ENCODE data around the gene MSANTD3. TPM values are rescaled to one million over a fixed set of nuclear protein-coding genes. Genes with fewer than 3 reads are reported as not detected.

Gene MSANTD3
- total and polyA plus RNA-seq, 9 of the 15 experiments (the other 6 are each of a cell fraction or from before 2014, with no cell fraction given) = 9.4 to 28.7 (median 22.3) TPM

DNA sequence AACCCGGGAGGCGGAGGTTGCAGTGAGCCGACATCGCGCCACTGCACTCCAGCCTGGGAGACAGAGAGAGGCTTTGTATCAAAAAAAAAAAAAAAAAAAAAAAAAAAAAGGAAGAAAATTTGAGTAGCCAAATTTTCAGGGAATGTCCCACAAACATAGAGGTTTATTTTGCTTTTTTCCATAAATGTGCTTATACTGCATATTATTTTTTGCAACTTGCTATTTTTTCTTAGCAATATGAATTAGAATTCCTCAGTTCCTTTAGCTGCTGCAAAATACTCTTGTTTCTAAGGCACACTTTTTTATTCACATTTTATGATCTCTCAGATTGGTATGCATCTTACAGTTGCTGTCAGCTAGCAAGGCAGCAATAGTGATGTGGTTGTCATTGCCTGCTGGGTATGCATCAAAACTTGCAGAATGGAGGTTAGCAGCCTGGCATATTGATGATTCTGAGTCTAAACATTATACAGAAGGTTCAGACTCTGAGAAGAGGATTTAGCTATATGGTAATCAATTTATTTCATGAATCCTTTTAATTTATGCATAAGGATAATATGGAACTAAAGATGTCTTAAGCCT, 13.0 kb upstream of the MSANTD3 start:
- Histone ChIP-seq H3K9me1 (ENCODE audit: control insufficient read depth, insufficient read depth, low read length) (no peaks in the 10 kb centered on the region), H3K79me2 (ENCODE audit: control insufficient read depth, insufficient read depth, low read length) (no peaks in the 10 kb centered on the region), H3K36me3 (ENCODE audit: control insufficient read depth, insufficient read depth, low read length) (no peaks in the 10 kb centered on the region), H3K4me1 (replicated peaks in 1 of 2; ENCODE audit: control insufficient read depth in 2 of 2, insufficient read depth in 2 of 2, low read length in 2 of 2) (peaks cover 5 to 13% of the 10 kb centered on the region in 2 experiments; a peak in 3 of 5 replicates), H3K4me2 (ENCODE audit: insufficient read depth, low read length) (no peak overlapping the region), H4K20me1 (replicated peaks; ENCODE audit: control insufficient read depth, insufficient read depth, low read length) (no peaks in the 10 kb centered on the region), H3K27me3 (ENCODE audit: control insufficient read depth in 2 of 2, insufficient read depth in 2 of 2, low read length in 2 of 2) (no peaks in the 10 kb centered on the region), H2AFZ (ENCODE audit: low read depth, low read length) (no peak overlapping the region), H3K4me3 (no peak overlapping the region), H3K9ac (ENCODE audit: insufficient read depth in 1 of 2, low read depth in 2 of 2, low read length in 2 of 2) (no peak overlapping the region), H3K27ac (ENCODE audit: extremely low read depth, low read depth, low read length) (no peak overlapping the region), H3K9me3 (replicated peaks; ENCODE audit: control insufficient read depth, insufficient read depth, low read depth, low read length) (peaks cover 7% of the 10 kb centered on the region)
- ATAC-seq = no peak
- no peak for DNase-seq (ENCODE audit: extremely low read depth in 1 of 4, low spot score in 3 of 4)
- in situ Hi-C loops (cut with MboI) = no loop called here
- no peak for FAIRE-seq
- POLR2A ChIA-PET = interaction anchor here (1.2 to 1.7 kb wide), 3 partner anchors 8 to 13 kb away, joined by 3 to 6 read pairs (median 6); partner anchors contain the start of gene MSANTD3
- CTCF ChIA-PET (ENCODE audit: low intra/inter-chr PET ratio) = interaction anchor here (0.6 kb wide), 1 partner anchor 108 kb away, joined by 3 read pairs; no protein-coding TSS in a partner anchor
- BruUV-seq (replicated peaks) = no TSS peak
- intact Hi-C loops (cut with micrococcal nuclease) = no loop called here
- 40% methylated on average over 1 of the region's 5 CpGs for WGBS (ENCODE audit: insufficient coverage, low coverage, missing lambda C conversion rate)
- TF ChIP-seq ZNF766 (CRISPR knock-in tag; conservative IDR thresholded peaks at IDR 0.05) (0 out of 2 replicates have a peak, but pooled peaks have one; percentile 31), KAT8 (IDR thresholded peaks at IDR 0.05; ENCODE audit: low read depth) (no peak), ZBTB1 (CRISPR knock-in tag; IDR thresholded peaks at IDR 0.05; ENCODE audit: borderline replicate concordance, low read depth) (no peak), NUFIP1 (IDR thresholded peaks at IDR 0.05; ENCODE audit: partially characterized antibody) (no peak), ZNF197 (CRISPR knock-in tag; IDR thresholded peaks at IDR 0.05; ENCODE audit: low read depth) (no peak), ELF2 (CRISPR knock-in tag; IDR thresholded peaks at IDR 0.05) (no peak), C11orf30 (IDR thresholded peaks at IDR 0.05; ENCODE audit: low read depth) (peak; percentile 66), MAFK (IDR thresholded peaks at IDR 0.05; ENCODE audit: low read length) (peak; percentile 43; the same call in 1 of the 2 replicates), XRCC3 (IDR thresholded peaks at IDR 0.05) (no peak), MBD2 (IDR thresholded peaks at IDR 0.05; ENCODE audit: borderline replicate concordance, low read depth) (no peak), PHF8 (IDR thresholded peaks at IDR 0.05; ENCODE audit: borderline replicate concordance, low read length) (no peak)
- TF ChIP-seq, protein P1, sequence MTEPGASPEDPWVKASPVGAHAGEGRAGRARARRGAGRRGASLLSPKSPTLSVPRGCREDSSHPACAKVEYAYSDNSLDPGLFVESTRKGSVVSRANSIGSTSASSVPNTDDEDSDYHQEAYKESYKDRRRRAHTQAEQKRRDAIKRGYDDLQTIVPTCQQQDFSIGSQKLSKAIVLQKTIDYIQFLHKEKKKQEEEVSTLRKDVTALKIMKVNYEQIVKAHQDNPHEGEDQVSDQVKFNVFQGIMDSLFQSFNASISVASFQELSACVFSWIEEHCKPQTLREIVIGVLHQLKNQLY (CRISPR knock-in tag; conservative IDR thresholded peaks at IDR 0.05) = no peak
- TF ChIP-seq, protein P2, sequence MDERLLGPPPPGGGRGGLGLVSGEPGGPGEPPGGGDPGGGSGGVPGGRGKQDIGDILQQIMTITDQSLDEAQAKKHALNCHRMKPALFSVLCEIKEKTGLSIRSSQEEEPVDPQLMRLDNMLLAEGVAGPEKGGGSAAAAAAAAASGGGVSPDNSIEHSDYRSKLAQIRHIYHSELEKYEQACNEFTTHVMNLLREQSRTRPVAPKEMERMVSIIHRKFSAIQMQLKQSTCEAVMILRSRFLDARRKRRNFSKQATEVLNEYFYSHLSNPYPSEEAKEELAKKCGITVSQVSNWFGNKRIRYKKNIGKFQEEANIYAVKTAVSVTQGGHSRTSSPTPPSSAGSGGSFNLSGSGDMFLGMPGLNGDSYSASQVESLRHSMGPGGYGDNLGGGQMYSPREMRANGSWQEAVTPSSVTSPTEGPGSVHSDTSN (CRISPR knock-in tag; IDR thresholded peaks at IDR 0.05; ENCODE audit: low read depth) = no peak
- TF ChIP-seq, protein P2 (tag; conservative IDR thresholded peaks at IDR 0.05; ENCODE audit: low read depth) = no peak
- TF ChIP-seq, protein P3, sequence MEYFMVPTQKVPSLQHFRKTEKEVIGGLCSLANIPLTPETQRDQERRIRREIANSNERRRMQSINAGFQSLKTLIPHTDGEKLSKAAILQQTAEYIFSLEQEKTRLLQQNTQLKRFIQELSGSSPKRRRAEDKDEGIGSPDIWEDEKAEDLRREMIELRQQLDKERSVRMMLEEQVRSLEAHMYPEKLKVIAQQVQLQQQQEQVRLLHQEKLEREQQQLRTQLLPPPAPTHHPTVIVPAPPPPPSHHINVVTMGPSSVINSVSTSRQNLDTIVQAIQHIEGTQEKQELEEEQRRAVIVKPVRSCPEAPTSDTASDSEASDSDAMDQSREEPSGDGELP (CRISPR knock-in tag; IDR thresholded peaks at IDR 0.05; ENCODE audit: borderline replicate concordance) = no peak
- TF ChIP-seq, protein P4, sequence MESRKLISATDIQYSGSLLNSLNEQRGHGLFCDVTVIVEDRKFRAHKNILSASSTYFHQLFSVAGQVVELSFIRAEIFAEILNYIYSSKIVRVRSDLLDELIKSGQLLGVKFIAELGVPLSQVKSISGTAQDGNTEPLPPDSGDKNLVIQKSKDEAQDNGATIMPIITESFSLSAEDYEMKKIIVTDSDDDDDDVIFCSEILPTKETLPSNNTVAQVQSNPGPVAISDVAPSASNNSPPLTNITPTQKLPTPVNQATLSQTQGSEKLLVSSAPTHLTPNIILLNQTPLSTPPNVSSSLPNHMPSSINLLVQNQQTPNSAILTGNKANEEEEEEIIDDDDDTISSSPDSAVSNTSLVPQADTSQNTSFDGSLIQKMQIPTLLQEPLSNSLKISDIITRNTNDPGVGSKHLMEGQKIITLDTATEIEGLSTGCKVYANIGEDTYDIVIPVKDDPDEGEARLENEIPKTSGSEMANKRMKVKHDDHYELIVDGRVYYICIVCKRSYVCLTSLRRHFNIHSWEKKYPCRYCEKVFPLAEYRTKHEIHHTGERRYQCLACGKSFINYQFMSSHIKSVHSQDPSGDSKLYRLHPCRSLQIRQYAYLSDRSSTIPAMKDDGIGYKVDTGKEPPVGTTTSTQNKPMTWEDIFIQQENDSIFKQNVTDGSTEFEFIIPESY (CRISPR knock-in tag; IDR thresholded peaks at IDR 0.05) = peak; percentile 49; the same call in 1 of the 2 replicates

Data from K562 (cell line).